ENCODE data around the gene GOLT1A.
A peak's percentile ranks its signal among the peaks of the same experiment; 100 is the strongest.

The GOLT1A gene, protein sequence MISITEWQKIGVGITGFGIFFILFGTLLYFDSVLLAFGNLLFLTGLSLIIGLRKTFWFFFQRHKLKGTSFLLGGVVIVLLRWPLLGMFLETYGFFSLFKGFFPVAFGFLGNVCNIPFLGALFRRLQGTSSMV

DNA sequence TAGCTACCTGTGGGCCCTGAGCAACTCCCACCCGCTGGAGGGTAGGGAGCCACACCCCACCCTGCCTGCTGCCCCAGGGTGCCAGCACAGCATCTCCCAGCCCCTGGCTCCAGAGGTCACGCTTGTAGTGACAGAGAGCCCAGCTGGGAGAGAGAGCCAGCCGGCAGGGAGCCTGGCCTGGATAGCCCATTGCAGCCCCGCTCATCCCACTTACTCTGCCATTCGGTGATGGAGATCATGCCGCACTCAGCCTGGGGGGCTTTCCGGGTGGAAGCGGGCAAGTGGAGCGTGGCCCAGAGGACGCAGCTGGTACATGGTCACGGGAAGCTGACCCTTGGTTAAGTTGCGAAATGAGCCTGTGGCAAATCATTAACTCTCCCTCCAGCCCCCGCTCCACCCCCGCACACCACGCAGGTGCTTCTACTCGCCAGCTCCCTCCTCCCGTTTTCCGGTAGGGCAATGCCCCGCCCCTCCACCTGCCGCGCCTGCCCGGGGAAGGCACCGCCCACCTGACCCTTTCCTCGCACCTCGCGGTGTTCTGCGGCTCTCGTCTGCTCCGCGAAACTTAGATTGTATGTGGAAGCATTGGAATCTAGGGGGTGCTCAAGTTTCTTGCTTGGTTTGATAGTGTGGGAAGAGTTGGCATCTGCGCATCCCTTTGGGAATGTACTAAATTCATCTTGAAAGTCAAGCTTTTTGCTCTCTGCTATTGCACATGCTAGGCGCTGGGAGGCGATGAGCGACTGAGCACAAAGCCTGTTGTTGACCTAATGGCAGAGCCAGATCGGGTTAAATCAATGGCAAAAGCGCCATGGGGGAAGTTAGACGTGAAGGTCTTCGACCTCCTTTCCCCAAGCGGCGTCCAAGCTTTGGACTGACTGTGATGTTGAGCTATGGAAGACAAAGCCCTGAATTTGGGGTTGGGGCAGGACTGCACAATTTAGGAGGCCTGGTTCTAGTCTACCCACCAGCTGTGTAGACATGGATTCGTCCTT lies at the start of gene GOLT1A:
Gene GOLT1A (minus strand): TSS at position 321 of the 995 bp plus-strand sequence. CDS start 82 bp downstream, at position 239.
- DNase-seq: peak in 51 of 56 donors; percentile 15 to 94 (median 76)

DNA sequence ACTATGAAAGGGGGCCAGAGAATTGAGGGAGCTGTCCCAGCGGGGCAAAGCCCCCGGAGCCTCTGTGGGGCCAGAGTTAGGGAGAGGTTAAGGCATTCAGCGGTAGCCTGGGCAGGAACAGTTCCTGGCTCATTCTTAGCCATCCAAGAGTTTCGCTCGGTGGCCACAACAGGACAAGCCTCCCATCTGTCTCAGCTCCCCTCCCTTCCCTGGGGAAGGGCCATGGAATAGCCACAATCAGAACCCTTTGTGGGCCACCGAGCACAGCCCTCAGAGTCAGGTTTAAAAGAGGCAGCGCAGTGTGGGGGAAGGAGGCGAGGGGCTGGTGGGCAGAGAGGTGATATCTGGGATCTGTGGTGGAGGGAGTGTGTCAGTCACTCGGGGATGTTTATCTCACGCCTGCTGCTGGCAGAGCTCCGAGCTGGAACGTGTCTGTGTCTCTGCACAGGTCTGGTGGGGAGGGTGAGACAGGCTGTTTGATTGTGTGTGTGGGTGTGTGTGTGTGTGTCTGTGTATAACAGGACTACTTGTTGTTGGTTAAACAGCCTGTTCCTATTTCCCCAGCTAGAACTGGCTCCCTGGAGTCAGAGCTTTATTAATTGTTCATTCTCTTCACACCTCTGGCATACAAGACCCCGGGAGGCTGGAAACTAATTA lies 49.6 kb upstream of the GOLT1A start:
- peak in 14 of 56 donors; percentile 19 to 57 (median 44) for DNase-seq

DNA sequence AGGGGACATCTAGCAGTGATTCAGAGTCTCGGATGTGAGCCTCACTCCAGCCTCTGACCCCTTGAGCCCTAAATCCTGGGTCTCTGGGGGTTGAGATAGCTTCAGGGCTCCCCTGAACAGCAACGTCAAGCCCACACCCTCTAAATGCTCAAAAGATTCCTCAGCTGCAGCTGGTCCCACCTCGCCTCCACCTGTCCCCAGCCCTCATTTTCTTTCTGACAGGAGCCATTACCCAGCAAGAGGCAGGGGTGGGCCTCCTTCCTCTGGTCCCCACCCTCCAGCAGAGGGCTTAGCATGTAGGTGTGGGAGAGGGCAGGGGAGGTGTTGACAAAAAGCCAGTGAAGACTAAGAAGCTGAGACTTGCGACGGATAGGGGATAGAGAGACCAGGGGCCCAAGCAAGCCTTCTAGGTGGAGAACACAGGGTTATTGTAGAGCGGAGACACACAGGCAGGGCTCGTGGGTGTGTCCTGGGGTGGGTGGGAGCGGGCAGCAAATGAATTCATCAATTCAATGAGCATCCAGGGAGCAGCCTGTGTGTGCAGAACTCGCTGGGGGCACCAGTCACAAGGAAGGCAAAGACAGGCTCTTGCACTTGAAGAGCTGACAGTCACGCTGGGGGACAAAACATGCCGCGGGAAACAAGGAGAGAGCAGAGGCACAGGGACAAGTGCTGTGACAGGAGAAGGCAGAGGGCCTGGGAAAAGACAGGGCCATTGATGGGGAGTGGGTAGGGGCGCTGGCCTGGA lies 48.9 kb upstream of the GOLT1A start:
- DNase-seq: peak in 17 of 56 donors; percentile 17 to 59 (median 35)

DNA sequence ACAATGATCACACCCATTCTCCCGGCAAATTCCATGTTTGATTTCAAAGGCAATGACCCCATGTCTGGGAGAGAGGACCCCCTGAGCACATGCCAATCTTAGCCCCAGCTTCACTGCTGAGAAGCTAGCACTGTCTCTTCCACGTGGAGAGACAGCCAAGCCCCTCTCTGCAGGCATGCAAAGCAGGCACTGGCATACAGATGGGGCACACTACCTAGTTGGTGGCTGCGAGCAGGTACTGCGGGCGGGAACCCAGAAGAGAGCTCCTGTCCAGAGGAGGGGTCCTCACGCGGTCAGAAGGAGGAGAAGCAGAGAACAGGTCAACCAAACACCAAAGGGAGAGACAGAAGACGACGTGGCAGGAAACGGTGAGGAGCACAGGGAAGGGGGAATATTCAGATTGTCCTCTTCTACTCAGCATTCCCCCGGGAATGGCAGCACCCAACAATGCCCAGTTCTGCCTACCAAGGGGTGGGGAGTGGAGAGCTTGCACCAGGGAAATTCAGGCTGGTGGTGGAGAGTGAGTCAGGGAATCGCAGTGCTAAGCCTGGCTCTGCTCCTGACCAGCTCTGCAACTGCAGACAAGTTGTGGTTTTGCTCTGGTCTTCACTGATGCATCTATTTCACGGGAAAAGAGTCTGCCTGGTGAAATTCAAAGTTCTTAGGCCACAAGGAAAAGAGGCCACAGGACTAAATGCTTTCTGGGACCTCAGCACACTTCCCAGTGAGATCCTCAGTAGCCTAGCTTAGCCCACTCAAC lies 48.1 kb upstream of the GOLT1A start:
- DNase-seq: no peak

DNA sequence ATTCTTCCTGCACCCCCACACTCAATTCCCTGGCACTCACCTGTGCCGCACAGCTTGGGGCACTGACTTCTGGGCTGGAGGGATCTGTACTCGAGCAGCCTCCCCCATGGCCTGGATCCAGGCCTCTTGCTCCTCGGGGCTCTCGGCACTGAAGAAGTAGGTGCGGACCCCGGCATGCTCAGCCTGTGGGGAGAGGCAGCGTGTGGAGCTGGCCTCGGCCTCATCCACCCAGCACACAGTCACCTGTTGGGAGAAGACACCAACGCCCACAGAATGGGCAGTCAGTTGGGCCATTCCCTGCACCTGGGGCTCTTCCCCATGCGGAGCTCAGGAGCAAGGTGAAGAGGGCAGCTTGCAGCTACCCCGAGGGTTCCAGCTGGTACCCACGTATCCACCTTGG lies 47.5 kb upstream of the GOLT1A start:
- no peak for DNase-seq

DNA sequence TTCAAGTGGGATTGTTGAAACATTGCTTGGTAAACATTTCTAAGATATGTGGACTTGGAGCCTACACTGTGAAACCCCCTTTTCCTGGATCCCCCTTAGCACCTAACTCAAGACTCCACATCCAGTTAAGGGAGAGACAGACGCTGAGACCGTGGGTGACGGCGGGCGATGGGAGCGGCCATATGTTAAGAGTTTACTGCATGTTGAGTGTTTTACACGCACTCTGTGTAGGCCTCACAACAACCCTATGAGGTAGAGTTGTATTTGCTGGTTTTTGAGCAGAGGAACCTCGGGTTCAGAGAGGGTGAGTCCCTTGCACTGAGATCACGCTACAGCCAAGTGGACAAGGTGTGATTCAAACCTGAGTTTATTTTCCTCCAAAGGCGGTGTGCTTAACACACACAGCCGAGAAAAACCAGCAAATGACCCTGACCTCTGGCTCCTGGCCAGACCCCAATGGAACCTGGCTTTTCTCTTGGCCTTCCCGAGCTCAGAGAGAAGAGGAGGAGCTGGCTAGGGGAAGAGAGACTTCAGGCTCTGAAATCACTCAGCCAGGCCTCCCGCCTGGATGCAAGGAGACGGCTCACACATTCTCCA lies 46.9 kb upstream of the GOLT1A start:
- DNase-seq: no peak

DNA sequence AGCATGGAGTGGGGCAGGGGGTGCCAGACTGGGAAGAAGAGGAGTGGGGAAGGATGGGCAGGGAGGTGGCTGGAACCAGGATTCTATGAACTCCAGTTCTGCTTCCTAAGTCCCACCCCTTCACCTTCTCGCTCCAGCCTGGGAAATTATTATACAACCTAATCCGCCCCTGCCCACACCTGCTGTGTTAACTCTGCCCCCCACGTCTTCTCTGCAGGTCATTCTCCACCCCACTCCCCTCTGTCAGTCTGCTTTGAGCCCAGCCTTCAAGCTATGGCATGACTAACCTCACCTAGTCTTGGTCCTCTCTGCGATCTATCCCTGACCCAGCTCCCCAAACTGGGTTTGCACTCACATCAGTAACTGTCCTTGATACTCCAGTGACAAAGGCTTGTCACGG lies 46.0 kb upstream of the GOLT1A start:
- no peak for DNase-seq

DNA sequence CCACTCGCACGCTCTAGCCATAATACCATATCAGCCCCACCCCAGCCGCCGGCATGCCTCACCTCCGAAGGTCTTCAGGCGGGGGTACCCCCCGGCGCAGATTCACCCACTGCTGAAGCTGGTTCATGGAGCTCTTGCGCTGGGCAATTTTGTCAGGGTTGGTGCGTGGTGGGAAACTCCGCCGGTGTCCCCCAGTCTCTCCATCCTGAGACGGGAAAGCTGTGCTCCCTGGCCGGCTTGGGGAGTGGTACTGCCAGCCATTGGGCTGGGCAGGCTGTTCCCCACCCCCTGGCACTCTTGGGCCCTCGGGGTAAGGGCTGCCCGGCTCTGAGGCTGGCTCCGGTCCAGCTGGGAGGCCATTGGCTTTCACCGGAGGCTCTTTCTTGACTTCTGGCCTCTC lies 45.4 kb upstream of the GOLT1A start:
- no peak for DNase-seq

DNA sequence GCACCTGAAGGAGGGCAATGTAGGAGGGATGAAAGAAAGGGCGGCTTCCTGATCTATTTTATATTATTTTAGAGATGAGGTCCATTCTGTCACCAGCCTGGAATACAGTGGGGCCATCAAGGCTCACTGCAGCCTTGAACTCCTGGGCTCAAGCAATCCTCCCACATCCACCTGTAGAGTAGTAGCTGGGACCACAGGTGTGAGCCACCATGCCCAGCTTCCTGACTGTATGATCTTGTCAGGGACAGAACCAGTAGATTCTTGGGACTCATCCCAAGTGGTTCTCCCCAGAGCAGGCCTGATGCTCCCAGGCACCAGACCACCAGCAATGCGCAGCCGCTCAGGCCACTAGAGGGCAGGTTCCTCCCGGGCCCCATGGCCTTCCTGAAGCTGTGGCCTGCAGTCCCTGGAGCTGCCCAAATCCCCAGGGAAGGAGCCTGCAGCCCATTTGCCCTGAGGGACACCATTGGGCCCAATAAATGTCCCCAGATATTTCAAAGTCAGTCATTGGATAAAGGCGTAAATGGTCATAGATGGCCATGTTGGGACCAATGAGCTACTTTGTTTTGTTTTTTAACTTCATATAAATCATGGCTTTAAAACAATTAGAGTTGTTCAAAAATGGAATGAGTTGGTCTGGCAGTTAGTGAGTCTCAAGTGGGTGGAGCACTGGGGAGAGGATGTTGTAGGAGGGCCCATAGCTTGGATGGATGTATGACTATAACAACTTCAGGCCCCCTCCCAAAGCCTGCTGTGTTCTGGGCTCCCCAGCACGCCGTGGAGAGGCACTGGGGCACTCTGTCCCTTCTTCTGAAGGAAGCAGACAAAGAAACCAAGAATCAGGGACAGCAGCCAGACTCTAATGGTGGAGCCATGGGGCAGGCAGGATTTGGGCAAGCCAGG lies 44.7 kb upstream of the GOLT1A start:
- DNase-seq: peak in 37 of 56 donors; percentile 23 to 81 (median 48)

DNA sequence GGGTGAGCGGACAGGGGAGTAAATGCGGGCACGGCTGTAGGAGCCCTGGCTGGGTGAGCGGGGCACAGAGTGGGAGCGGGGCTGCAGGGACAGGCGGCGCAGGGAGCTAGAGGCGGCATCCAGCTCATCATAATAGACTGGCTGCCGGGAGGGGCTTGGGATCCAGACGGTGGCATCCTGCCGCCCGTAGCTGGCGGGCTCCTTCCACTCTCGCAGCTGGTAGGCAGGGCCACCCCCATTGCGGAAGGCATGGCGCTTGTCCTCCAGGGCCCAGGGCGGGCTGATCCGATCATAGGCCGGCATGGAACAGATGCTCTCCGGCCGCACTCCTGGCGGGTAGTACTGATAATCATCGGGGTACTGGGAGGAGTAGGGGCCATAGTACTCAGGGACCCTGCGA lies 43.7 kb upstream of the GOLT1A start:
- DNase-seq: peak in 7 of 56 donors; percentile 17 to 41 (median 30)

DNA sequence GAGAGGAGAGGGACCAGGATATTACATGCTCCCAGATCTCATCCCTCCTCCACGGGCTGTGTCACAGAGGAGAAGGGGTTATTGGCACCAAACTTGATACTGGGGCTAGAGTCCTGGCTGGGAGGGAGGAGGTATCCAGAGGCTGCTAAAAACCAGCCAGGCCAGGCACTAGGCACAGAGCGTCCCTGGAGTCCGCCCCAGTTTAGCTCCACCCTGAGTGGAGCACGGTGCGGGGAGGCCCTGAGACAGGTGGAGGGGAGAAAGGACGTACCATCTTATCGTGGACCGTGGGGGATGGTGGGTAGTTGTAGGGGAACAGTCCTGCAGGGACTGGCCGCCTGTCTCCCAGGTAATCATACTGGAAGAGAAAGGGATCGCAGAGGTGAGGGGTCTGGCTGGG lies 42.7 kb upstream of the GOLT1A start:
- no peak for DNase-seq

DNA sequence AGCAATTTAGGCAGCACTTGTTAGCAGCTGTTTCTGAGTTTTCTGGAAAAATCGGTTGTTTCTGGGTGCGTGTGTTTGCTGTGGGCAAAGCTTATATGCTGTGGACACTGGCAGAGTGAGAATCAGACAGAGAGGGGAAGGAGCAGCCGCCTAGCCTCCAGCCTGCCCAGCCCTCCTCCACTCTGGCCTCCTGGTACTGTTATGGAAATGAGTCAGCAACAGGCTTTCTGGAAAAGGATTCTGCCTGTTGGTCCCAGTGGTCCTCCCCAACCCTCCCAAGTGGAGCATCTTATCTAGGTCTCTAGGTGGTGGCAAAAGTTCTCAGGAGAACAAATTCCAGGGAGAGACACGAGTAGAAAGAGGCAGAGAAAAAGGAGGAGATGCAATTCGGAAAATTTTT lies 42.2 kb upstream of the GOLT1A start:
- no peak for DNase-seq

DNA sequence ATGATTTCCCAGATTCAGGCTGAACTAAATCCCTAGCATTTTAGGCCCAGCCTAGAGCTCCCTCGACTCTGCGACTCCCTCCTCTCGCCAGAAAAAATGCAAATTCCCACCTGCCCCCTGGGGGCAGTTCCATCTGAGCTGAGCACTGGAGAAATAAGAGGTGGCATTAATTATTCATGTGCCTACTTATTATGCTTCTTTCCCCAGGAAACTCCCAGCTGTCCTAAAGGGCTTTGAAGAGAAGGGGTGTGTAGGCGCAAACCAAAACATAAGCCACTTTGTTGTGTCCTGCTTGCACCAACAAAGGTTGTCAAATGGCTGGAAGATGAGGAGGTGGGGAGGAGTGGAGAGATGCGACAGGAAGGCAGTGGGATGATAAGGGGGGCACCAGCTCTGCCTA lies 41.4 kb upstream of the GOLT1A start:
- DNase-seq: no peak

DNA sequence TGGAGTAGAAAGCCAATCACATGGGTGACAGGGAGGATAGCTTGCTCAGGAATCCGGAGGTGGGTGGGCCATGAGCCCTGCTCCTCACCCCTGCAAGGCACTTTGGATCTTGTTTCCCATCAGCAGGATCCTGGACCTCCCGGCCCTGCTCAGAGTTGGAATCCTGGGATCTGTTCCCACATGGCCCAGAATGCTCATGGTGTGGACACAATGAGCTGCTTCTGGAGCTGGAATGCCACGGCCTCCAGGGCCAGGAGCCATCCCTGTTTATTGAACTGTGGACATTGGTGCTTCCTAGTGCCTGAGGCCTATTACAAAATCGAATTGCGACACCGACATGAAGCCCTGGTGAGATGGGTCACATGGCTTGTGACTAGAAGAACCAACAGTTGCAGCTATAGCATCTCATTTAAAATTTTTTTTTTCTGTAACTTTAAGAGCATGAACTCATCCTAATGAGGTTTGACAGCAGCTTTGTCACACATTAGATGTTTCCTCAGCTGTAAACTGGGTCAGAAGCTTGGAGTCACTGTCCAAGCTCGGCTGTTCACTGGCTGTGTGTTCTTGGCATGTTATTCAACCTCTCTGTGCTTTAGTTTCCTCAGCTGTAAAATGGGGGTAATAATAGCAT lies 40.4 kb upstream of the GOLT1A start:
- no peak for DNase-seq

DNA sequence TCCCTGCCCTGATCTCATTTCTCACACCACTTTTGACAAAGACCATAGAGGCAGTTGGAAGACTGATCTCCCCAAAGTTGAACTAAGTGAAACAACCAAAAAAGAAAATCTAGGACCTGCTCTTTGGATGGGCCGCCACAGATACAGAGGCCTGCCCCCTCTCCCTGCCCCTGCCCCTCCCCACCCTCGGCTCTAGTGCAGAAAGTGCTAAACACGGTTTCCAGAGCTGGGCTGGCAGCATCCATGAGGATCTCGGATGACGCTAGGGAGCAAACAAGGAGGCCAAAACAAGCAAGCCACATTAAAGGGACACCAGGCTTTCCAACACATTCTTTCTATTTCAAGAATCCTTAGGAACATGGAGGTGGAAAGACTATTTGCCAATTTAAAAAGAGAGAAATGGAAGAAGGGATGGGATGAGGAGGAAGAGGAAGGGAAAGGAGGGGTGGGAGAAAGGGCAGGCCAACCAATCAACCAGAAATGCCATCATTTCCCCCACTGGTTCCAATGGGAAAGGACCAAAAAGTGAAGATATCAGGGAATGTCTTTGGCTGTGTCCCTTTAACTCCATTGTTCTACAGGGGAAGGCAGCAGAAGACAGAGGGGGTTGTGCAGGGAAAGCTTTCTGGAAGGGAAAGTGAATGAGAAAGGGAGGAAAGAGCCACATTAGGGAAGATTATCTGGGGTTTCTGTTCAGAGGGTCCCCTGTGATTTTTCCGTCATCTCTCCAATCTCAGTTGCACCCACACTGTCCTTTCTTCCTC lies 38.3 kb upstream of the GOLT1A start:
- no peak for DNase-seq

DNA sequence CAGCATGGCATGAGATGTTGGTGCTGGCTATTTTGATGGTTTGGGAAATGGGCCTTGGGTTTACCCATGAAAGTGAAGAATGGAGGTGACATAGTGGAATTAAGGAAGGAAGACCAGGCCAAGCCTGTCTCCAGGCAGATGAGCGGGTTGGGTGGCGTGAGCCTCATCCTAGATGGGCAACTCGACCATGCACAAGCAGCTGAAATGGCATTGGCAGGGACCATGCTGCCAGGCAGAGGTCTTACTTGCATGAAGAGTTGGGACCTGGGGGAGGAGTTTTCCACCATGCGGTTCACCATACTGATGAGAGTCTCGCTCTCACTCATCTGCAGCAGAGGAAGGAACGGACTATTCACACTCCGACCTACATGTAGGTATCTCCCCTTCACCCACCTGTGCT lies 37.5 kb upstream of the GOLT1A start:
- no peak for DNase-seq

DNA sequence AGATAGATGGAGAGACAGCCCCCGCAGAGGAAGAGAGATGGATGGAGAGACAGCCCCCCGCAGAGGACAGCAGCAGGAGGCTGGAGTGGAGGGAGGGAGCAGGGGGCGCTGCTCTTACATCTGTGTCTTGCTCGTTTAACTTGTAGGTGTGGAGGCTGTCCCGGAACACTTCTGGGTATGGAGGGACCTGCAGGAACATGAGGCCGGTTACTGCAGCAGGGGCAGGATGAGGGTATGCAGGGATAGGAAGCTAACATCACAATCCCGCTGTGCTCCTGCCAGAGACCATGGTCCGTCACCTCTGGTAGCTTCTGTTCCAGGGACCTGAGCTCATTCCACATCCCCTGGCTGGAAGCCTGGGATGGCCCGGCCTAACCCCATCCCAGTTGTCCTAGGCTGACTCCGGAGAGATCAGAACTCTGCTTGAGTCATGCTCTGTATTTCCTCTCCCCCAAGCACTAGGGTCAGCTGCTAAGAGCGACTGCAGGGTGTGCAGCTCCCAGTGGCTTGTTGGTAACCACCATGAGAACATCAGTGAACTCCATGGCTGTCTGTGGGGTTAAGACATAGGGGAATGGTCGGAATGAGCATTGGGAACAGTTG lies 36.7 kb upstream of the GOLT1A start:
- no peak for DNase-seq
